KOPT-K1 (cell line): ENCODE measurements around the gene UTRN.
A peak's percentile ranks its signal among the peaks of the same experiment; 100 is the strongest.

Experiments
- H3K27ac ChIP-seq: fragments of 200-600 bp; sonication (generic); 2 replicates; pipeline ENCODE4 v1.5.1; 2016; ENCODE audit warnings: antibody characterized with exemption, mild to moderate bottlenecking, low read depth, low read length; ENCODE audit not compliant: poor library complexity, severe bottlenecking
- H3K36me3 ChIP-seq: fragments of 200-600 bp; sonication (generic); 2 replicates; pipeline ENCODE4 v1.5.1; 2017; ENCODE audit warnings: antibody characterized with exemption, mild to moderate bottlenecking, low read length, moderate library complexity; ENCODE audit not compliant: insufficient read depth
- H3K9me3 ChIP-seq: fragments of 200-600 bp; sonication (generic); 2 replicates; pipeline ENCODE4 v1.5.1; 2017; ENCODE audit warnings: antibody characterized with exemption, low read length, mild to moderate bottlenecking; ENCODE audit not compliant: insufficient read depth, poor library complexity, severe bottlenecking

The UTRN gene

GRCh38 chr6:144284783-144285547, at the start of gene UTRN:
Gene UTRN (plus strand): TSS chr6:144285335. CDS start chr6:144291829, 6,494 bp downstream.
- Histone ChIP-seq H3K9me3 (no peaks in the 10 kb centered on the region), H3K27ac (peak within 1 kb of the TSS; percentile 58)

DNA sequence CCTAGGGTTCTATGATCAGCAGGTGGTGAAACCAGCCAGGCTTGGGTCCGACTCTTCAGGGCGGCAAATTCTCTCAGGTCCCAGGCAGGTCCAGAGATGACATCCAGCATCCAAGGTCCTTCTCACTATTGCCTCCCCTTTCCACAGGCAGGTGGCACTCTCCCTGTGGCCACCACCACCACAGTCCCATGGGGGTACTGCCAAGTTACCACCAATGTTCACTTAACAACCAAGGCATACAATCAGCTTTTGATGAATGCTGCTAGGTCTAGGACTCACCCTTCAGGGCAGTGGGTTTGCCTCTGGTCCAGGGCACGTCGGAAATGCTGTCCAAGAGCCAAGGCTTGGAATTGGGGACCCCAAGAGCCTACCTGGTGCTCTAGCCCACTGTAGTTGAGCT, 40.4 kb upstream of the UTRN start:
- Histone ChIP-seq H3K36me3 (no peaks in the 10 kb centered on the region), H3K27ac (no peak overlapping the region), H3K9me3 (peaks cover 7% of the 10 kb centered on the region)

More at GRCh38 chr6:144284783-144285547, at the start of gene UTRN:
- no peaks in the 10 kb centered on the region for H3K36me3 ChIP-seq

- Histone ChIP-seq H3K36me3 (no peaks in the 10 kb centered on the region), H3K9me3 (peaks cover 7% of the 10 kb centered on the region), H3K27ac (no peak overlapping the region)
Measured at GRCh38 chr6:144246988-144247387, 38.1 kb upstream of the UTRN start.

- Histone ChIP-seq H3K27ac (no peak overlapping the region), H3K36me3 (no peaks in the 10 kb centered on the region), H3K9me3 (peaks cover 7% of the 10 kb centered on the region)
Measured at GRCh38 chr6:144248003-144248402, 37.1 kb upstream of the UTRN start.

GRCh38 chr6:144248476-144249301, 36.4 kb upstream of the UTRN start:
- no peaks in the 10 kb centered on the region for H3K36me3 ChIP-seq
- peaks cover 7% of the 10 kb centered on the region for H3K9me3 ChIP-seq
- no peak overlapping the region for H3K27ac ChIP-seq

DNA sequence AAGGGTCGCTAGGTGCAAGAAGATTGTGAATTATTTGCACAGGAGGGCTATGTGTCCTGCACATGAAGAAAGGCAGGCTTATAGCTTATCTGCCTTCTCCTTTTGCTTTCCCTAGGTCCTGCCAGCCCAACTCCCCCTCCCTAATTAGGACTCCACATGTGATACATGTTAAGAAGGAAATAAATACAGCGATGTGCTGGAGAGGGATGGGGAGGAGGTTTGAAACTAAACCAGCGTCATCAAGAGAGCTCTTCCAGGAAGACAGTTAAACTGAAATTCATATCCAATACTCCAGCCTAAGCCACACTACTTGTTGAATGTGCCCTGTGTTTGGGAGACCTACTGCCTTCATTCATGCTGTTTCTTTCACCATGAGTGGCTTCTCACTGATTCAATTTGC, 34.9 kb upstream of the UTRN start:
- no peak overlapping the region for H3K27ac ChIP-seq
- H3K36me3 ChIP-seq: no peaks in the 10 kb centered on the region
- H3K9me3 ChIP-seq: peaks cover 7% of the 10 kb centered on the region

DNA sequence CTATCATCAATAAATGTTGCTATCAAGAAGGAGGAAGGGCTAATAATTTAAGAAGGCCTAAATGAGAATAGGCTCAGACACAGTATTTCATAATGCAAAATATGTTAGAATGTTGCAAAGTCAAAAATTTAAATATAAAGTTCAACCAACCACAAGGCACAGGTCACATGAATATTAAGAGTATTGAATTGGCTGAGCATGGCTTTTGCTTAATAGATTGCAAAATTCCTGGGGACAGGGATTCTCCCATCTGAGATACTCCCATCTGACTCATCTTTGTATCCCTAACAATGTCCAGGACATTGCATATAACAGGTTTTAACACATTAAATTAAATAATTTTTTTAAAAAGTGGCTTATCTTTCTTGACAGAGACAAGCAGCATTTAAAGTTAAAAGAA, 32.9 kb upstream of the UTRN start:
- no peaks in the 10 kb centered on the region for H3K36me3 ChIP-seq
- H3K9me3 ChIP-seq: peaks cover 5% of the 10 kb centered on the region
- no peak overlapping the region for H3K27ac ChIP-seq

GRCh38 chr6:144259986-144260385, 25.1 kb upstream of the UTRN start:
- no peak overlapping the region for H3K27ac ChIP-seq
- H3K9me3 ChIP-seq: peaks cover 11% of the 10 kb centered on the region
- H3K36me3 ChIP-seq: no peaks in the 10 kb centered on the region

DNA sequence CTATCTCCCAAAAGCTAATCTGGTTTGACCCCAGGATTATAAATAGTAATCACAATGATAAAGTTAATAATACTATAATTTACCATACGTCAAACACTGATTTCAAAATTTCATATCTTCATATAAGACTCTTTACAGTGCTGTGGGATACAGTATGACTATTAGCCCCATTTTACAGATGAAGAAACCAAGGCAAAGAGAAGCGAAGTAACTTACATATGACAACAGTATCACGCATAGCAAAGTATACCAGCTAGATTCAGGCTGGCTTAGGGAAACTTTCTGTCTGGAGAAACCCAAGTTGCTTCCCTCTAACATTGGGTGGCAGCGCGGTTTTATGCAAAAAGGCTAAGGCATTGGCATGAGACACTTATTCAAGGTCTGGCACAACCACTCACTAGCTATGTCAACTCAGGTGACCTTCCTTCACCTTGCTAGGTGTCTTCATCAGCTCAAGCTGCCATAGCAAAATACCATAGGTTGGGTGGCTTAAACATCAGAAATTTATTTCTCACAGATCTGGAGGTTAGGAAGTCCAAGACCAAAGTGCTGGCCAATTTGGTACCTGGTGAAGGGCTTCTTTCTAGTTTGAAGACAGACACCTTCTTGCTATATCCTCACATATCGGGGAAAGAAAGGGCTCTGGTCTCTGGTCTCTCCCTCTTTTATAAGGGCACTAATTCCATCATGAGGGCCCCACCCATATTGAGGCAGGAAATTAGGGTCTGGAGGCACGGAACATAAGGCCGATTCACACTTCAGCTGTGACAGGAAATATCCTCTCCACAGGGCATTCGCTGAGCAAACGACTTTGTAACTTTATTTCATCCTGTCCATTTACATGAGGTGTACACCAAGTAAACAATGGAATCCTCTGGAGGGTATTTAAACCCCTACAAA, 22.4 kb upstream of the UTRN start:
- Histone ChIP-seq H3K36me3 (no peaks in the 10 kb centered on the region), H3K9me3 (peaks cover 6% of the 10 kb centered on the region), H3K27ac (no peak overlapping the region)

GRCh38 chr6:144263786-144264185, 21.3 kb upstream of the UTRN start:
- H3K27ac ChIP-seq: no peak overlapping the region
- H3K9me3 ChIP-seq: peaks cover 6% of the 10 kb centered on the region
- H3K36me3 ChIP-seq: no peaks in the 10 kb centered on the region

GRCh38 chr6:144264270-144265060, 20.7 kb upstream of the UTRN start:
- H3K36me3 ChIP-seq: no peaks in the 10 kb centered on the region
- peaks cover 6% of the 10 kb centered on the region for H3K9me3 ChIP-seq
- H3K27ac ChIP-seq: no peak overlapping the region

DNA sequence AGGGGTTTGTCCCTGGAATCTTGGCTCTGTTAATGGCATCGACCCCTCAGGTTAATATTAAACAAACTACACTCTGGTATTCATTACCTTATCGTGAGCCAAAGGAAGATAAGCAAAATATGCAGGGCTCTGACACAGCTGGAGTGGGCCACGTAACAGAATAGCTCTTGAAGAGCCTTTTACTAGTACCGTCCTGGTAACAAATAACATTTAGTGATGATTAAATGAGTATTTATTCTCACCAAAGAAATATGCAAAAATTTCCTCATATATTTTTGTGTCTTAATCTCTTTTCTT, 20.1 kb upstream of the UTRN start:
- Histone ChIP-seq H3K9me3 (peaks cover 6% of the 10 kb centered on the region), H3K27ac (no peak overlapping the region)

GRCh38 chr6:144265390-144265789, 19.7 kb upstream of the UTRN start:
- peaks cover 6% of the 10 kb centered on the region for H3K9me3 ChIP-seq
- no peak overlapping the region for H3K27ac ChIP-seq
- no peaks in the 10 kb centered on the region for H3K36me3 ChIP-seq

More for the DNA sequence above, 20.1 kb upstream of the UTRN start:
- no peaks in the 10 kb centered on the region for H3K36me3 ChIP-seq

- H3K36me3 ChIP-seq: no peaks in the 10 kb centered on the region
- H3K9me3 ChIP-seq: peaks cover 9% of the 10 kb centered on the region
- H3K27ac ChIP-seq: no peak overlapping the region
Measured at GRCh38 chr6:144266091-144266649, 19.0 kb upstream of the UTRN start.
